Thyroid gland (tissue), 4 donors: ENCODE results near the gene TMEM145. TPM values are rescaled to one million over a fixed set of nuclear protein-coding genes. Genes with fewer than 3 reads are reported as not detected.

Source experiments
- DNase-seq, 2 donors: peaks; one replicate each; pipeline ENCODE4 v3.0.0-alpha.2; 2019
- H3K27ac ChIP-seq, 3 donors: fragments of 200-600 bp; sonication (generic); 1 replicate in 2 of 3; 2 replicates in 1 of 3; pipeline ENCODE4 v1.5.1; 2016 to 2019; ENCODE audit warnings: mild to moderate bottlenecking in 1 of 3, moderate library complexity in 1 of 3
- H3K27me3 ChIP-seq: fragments of 200-600 bp; sonication (generic); one replicate; pipeline ENCODE4 v1.5.1; 2019
- H3K36me3 ChIP-seq, 2 donors: fragments of 200-600 bp; sonication (generic); one replicate each; pipeline ENCODE4 v1.5.1; 2016 to 2019
- H3K4me1 ChIP-seq, 2 donors: fragments of 200-600 bp; sonication (generic); one replicate each; pipeline ENCODE4 v1.5.1; 2017 to 2019
- H3K4me3 ChIP-seq, 3 donors: fragments of 200-600 bp; sonication (generic); replicated peaks in 1 of 3; 1 replicate in 2 of 3; 2 replicates in 1 of 3; pipeline ENCODE4 v1.5.1; 2016; ENCODE audit warnings: mild to moderate bottlenecking in 1 of 3
- H3K9me3 ChIP-seq: fragments of 200-600 bp; sonication (generic); one replicate; pipeline ENCODE4 v1.5.1; 2017
- POLR2A ChIP-seq, 2 donors: fragments of 450-650 bp; IDR thresholded peaks; one replicate each; pipeline ENCODE4 v1.6.1; 2017; ENCODE audit warnings: antibody characterized with exemption in 2 of 2, mild to moderate bottlenecking in 2 of 2, moderate library complexity in 1 of 2
- WGBS, 2 donors: methylation state at CpG; one replicate each; pipeline ENCODE4 v1.1.5; 2017; 5-methylcytosine and 5-hydroxymethylcytosine counted together
- intact Hi-C: fragments of 100-400 bp; cut with DNase I; formaldehyde crosslinking; loops from one replicate; pipeline ENCODE4 v1.15.1; 2023
- total RNA-seq, 4 donors: library from RNA; depleted of rRNA; stranded (reverse); fragments of >200 nt; gene quantifications; one replicate each; pipeline ENCODE4 v1.2.3, GENCODE V29; 2016
- TF ChIP-seq, protein P1 (sequence below), 6 experiments: fragments of 200-600 bp in 3 of 6; fragments of 450-650 bp in 3 of 6; sonication (generic) in 3 of 6; IDR thresholded peaks; one replicate each; pipeline ENCODE4 v1.5.1; 2016 to 2019; ENCODE audit warnings: antibody characterized with exemption in 6 of 6, mild to moderate bottlenecking in 2 of 6, inconsistent platforms in 1 of 6, moderate library complexity in 1 of 6

Gene TMEM145
- total RNA-seq, 4 donors from 2014 or later: 2.8 TPM; not detected in 3

GRCh38 chr19:42284066-42284501 is 29.0 kb upstream of the TMEM145 start:
- no peaks in the 10 kb centered on the region for H3K27me3 ChIP-seq

DNA sequence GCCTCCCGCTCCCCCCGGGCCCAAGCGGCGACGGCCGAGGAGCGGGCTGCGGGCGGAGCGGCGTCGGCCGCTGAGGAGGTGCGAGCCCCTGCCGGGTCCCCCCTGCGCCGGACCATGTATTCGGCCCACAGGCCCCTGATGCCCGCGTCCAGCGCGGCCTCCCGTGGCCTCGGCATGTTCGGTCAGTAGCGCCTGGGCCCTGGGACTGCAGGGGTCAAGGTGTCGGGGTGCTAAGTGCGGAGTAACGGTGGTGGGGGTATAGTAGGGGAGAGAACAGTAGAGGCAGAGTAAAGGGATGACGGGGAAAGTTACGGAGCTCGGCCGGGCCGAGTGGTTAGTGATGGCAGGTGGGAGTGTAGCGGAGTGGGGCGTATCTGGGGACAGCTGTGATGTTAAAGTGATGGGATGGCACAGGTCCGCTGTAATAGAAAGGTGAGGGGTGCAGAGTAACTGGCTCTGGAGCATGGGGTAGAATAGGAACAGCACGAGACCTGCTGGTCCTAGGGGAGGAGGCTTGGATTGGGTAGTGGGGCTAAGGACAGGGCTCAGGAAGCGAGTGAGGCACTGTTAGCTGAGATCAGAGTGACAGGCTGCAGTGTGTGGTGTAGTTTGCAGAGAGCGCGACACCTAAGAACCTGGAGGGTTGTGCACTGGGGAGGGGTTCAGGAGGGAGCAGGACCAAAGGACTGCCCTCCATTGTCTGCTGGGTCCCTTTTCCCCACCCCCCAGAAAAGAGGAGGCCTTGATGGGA is 28.3 kb upstream of the TMEM145 start:
- intact Hi-C loops: no loop called here
- no peaks in the 10 kb centered on the region for H3K9me3 ChIP-seq
- H3K27me3 ChIP-seq: no peaks in the 10 kb centered on the region
- peaks cover 27% of the 10 kb centered on the region in 2 donors for H3K36me3 ChIP-seq
- DNase-seq: no peak
- peak overlapping the region; percentile 70 to 89 (median 86) for H3K27ac ChIP-seq
- peaks cover 52 to 58% of the 10 kb centered on the region in 2 donors for H3K4me1 ChIP-seq
- TF ChIP-seq, protein P1, sequence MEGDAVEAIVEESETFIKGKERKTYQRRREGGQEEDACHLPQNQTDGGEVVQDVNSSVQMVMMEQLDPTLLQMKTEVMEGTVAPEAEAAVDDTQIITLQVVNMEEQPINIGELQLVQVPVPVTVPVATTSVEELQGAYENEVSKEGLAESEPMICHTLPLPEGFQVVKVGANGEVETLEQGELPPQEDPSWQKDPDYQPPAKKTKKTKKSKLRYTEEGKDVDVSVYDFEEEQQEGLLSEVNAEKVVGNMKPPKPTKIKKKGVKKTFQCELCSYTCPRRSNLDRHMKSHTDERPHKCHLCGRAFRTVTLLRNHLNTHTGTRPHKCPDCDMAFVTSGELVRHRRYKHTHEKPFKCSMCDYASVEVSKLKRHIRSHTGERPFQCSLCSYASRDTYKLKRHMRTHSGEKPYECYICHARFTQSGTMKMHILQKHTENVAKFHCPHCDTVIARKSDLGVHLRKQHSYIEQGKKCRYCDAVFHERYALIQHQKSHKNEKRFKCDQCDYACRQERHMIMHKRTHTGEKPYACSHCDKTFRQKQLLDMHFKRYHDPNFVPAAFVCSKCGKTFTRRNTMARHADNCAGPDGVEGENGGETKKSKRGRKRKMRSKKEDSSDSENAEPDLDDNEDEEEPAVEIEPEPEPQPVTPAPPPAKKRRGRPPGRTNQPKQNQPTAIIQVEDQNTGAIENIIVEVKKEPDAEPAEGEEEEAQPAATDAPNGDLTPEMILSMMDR (IDR thresholded peaks at IDR 0.05): no peak
- no peak for TF ChIP-seq POLR2A (IDR thresholded peaks at IDR 0.05)
- peak overlapping the region in 2 of 3 donors; percentile 59 to 62 for H3K4me3 ChIP-seq
- WGBS, 2 donors: 5 to 6% methylated on average over 26 to 27 of the region's 41 CpGs

More at GRCh38 chr19:42284066-42284501, 29.0 kb upstream of the TMEM145 start:
- Histone ChIP-seq H3K36me3 (peaks cover 21% of the 10 kb centered on the region in 2 donors), H3K4me3 (peak overlapping the region in 1 of 3 donors; percentile 32), H3K9me3 (no peaks in the 10 kb centered on the region), H3K4me1 (peaks cover 59 to 65% of the 10 kb centered on the region in 2 donors), H3K27ac (peak overlapping the region in 2 of 3 donors; percentile 61 to 76)
- no CpG with 5 or more reads among the region's 76 CpGs for WGBS, 2 donors
- TF ChIP-seq, protein P1 (IDR thresholded peaks at IDR 0.05): peak in 1 of 6 experiments; percentile 8
- TF ChIP-seq POLR2A (IDR thresholded peaks at IDR 0.05): peak in 1 of 2 donors; percentile 19
- intact Hi-C loops: no loop called here
- DNase-seq: peak; percentile 79 to 80

GRCh38 chr19:42285541-42285941 is 27.6 kb upstream of the TMEM145 start:
- H3K36me3 ChIP-seq: peaks cover 34 to 35% of the 10 kb centered on the region in 2 donors
- H3K9me3 ChIP-seq: no peaks in the 10 kb centered on the region
- intact Hi-C loops: no loop called here
- H3K27ac ChIP-seq: peak overlapping the region; percentile 70 to 89 (median 86)
- WGBS, 2 donors: 34 to 37% methylated on average over 4 to 5 of the region's 5 CpGs
- TF ChIP-seq, protein P1 (IDR thresholded peaks at IDR 0.05): no peak
- no peak for TF ChIP-seq POLR2A (IDR thresholded peaks at IDR 0.05)
- peak overlapping the region in 1 of 3 donors; percentile 14 for H3K4me3 ChIP-seq
- H3K27me3 ChIP-seq: no peaks in the 10 kb centered on the region
- DNase-seq: no peak
- peaks cover 52 to 54% of the 10 kb centered on the region in 2 donors for H3K4me1 ChIP-seq

DNA sequence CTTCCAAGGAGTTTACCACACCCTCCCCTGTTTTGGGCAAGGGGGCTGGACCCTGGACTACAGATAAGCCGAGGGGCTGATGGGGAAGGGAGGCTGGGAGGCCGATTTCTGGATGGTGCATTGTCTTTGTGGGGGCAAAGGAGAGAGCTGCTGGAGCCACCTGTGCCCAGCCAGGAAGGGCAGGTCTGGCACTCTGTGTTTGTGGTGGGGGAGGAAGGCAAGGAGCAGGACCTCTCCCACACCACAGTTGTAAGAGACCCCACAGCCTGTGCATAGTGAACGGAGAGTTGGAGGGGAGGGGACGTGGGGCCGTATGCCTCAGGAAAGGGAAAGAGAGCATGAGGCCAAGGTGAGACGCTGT is 27.1 kb upstream of the TMEM145 start:
- Histone ChIP-seq H3K36me3 (peaks cover 39% of the 10 kb centered on the region in 2 donors), H3K27me3 (no peaks in the 10 kb centered on the region), H3K9me3 (no peaks in the 10 kb centered on the region), H3K27ac (peak overlapping the region; percentile 70 to 89 (median 86)), H3K4me1 (peaks cover 50% of the 10 kb centered on the region in 2 donors), H3K4me3 (peak overlapping the region in 1 of 3 donors; percentile 14)
- WGBS, 2 donors: 10 to 19% methylated on average over 6 of the region's 6 CpGs
- intact Hi-C loops: no loop called here
- DNase-seq: no peak
- no peak for TF ChIP-seq POLR2A (IDR thresholded peaks at IDR 0.05)
- TF ChIP-seq, protein P1 (IDR thresholded peaks at IDR 0.05): no peak
